ENCODE measurements around the gene CCND3. TPM values are rescaled to one million over a fixed set of nuclear protein-coding genes. Genes with fewer than 3 reads are reported as not detected.

CCND3 gene
- total RNA-seq, 4 donors from 2014 or later: 38.1 to 142 (median 46.5) TPM

DNA sequence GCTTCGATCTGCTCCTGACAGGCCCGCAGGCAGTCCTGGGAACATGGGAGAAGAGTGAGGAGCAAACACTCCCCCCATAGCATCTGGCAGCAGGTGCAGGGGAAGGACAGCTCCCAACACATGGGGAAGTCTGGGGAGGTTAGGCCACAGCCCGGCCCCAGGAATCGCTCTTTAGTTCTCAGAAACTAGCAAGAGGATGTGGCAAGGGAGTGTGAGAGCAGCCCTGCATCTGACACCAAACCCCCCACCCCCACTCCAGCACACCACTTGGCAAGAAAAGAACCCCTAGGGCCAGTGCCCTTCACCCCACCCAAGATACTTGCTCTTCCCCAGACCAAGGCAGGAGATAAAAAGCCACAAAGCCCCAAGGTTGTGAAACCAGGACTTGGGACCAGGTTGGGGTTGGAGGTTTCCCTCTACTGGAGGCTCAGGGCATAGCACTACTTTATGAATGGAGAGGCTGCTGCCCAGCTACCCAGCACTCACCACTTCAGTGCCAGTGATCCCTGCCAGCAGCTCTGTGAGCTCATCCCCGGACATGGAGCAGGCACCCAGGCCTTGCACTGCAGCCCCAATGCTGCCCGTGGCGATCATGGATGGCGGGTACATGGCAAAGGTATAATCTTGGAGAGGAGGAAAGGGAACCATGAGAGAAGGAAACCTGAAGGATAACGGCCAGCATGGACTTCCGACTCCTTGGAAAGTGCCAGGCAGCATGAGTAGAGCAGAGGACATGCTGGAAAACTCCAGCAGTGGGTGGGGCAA, 5.4 kb downstream of the CCND3 start:
- Histone ChIP-seq H3K27me3 (no peaks in the 10 kb centered on the region), H3K27ac (peak overlapping the region in 3 of 4 donors; percentile 4 to 31 (median 26)), H3K36me3 (peaks cover 18 to 63% (median 29%) of the 10 kb centered on the region in 3 donors), H3K4me1 (peaks cover 44 to 58% (median 48%) of the 10 kb centered on the region in 3 donors), H3K9me3 (no peaks in the 10 kb centered on the region), H3K4me3 (no peak overlapping the region)
- TF ChIP-seq, protein P1, sequence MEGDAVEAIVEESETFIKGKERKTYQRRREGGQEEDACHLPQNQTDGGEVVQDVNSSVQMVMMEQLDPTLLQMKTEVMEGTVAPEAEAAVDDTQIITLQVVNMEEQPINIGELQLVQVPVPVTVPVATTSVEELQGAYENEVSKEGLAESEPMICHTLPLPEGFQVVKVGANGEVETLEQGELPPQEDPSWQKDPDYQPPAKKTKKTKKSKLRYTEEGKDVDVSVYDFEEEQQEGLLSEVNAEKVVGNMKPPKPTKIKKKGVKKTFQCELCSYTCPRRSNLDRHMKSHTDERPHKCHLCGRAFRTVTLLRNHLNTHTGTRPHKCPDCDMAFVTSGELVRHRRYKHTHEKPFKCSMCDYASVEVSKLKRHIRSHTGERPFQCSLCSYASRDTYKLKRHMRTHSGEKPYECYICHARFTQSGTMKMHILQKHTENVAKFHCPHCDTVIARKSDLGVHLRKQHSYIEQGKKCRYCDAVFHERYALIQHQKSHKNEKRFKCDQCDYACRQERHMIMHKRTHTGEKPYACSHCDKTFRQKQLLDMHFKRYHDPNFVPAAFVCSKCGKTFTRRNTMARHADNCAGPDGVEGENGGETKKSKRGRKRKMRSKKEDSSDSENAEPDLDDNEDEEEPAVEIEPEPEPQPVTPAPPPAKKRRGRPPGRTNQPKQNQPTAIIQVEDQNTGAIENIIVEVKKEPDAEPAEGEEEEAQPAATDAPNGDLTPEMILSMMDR (IDR thresholded peaks at IDR 0.05): peak; percentile 68 to 87 (median 75)
- no peak for TF ChIP-seq POLR2A (IDR thresholded peaks at IDR 0.05)
- DNase-seq: no peak
- WGBS, 2 donors: 10 to 33% methylated on average over 2 to 8 of the region's 10 CpGs
- intact Hi-C loops (cut with DNase I): loop anchor here (5.0 kb wide), 1 partner anchor 106 kb away; no protein-coding TSS in a partner anchor

DNA sequence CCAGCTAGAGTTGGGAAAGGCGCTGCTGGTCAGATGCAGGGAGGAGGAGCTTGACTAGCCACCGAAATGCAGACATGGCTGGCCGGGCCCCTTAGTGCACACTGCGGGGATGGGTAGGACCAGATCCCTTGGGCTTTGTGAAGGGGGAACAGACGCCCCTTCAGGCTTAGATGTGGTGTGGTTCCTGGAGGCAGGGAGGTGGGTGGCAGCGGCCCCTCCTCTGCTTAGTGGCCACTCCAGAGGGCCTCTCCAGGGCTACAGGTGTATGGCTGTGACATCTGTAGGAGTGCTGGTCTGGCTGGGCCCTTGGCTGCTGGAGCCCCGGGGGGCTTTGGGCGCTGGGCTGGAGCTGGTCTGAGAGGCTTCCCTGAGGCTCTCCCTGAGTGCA, 5.9 kb downstream of the CCND3 start:
- no peak overlapping the region for H3K4me3 ChIP-seq
- peaks cover 44 to 53% (median 47%) of the 10 kb centered on the region in 3 donors for H3K4me1 ChIP-seq
- H3K27me3 ChIP-seq: no peaks in the 10 kb centered on the region
- TF ChIP-seq, protein P1 (IDR thresholded peaks at IDR 0.05): no peak
- TF ChIP-seq POLR2A (IDR thresholded peaks at IDR 0.05): no peak
- no peak for DNase-seq
- 60 to 81% methylated on average over 1 to 4 of the region's 8 CpGs for WGBS, 2 donors
- peaks cover 20 to 69% (median 34%) of the 10 kb centered on the region in 3 donors for H3K36me3 ChIP-seq
- intact Hi-C loops (cut with DNase I): loop anchor here (5.0 kb wide), 1 partner anchor 107 kb away; no protein-coding TSS in a partner anchor
- H3K9me3 ChIP-seq: no peaks in the 10 kb centered on the region
- H3K27ac ChIP-seq: peak overlapping the region in 3 of 4 donors; percentile 4 to 31 (median 26)

DNA sequence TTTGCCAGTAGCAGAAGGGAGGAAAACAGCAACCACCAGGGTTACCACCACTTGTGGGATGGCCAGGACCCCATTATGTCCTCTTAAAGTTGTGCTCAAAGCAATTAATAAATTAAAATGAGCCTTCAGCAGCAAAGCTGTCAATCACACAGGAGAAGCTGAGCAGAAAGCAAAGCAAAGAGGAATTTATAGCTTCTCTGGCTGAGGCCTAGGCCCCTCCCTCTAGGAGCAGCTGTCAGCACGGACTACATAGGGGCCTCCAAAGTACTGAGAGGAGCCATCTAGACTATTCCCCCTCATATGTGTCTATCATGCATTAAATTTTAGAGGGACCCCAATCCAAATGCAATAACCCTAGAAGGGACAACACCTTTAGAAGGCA, 6.4 kb downstream of the CCND3 start:
- Histone ChIP-seq H3K36me3 (peaks cover 20 to 74% (median 39%) of the 10 kb centered on the region in 3 donors), H3K27me3 (no peaks in the 10 kb centered on the region), H3K4me1 (peaks cover 39 to 48% (median 42%) of the 10 kb centered on the region in 3 donors), H3K9me3 (no peaks in the 10 kb centered on the region), H3K27ac (peak overlapping the region in 1 of 4 donors; percentile 31), H3K4me3 (no peak overlapping the region)
- TF ChIP-seq, protein P1 (IDR thresholded peaks at IDR 0.05): no peak
- no peak for TF ChIP-seq POLR2A (IDR thresholded peaks at IDR 0.05)
- DNase-seq: no peak
- intact Hi-C loops (cut with DNase I): loop anchor here (5.0 kb wide), 1 partner anchor 107 kb away; no protein-coding TSS in a partner anchor
- 57 to 67% methylated on average over 1 of the region's 1 CpG for WGBS, 2 donors

DNA sequence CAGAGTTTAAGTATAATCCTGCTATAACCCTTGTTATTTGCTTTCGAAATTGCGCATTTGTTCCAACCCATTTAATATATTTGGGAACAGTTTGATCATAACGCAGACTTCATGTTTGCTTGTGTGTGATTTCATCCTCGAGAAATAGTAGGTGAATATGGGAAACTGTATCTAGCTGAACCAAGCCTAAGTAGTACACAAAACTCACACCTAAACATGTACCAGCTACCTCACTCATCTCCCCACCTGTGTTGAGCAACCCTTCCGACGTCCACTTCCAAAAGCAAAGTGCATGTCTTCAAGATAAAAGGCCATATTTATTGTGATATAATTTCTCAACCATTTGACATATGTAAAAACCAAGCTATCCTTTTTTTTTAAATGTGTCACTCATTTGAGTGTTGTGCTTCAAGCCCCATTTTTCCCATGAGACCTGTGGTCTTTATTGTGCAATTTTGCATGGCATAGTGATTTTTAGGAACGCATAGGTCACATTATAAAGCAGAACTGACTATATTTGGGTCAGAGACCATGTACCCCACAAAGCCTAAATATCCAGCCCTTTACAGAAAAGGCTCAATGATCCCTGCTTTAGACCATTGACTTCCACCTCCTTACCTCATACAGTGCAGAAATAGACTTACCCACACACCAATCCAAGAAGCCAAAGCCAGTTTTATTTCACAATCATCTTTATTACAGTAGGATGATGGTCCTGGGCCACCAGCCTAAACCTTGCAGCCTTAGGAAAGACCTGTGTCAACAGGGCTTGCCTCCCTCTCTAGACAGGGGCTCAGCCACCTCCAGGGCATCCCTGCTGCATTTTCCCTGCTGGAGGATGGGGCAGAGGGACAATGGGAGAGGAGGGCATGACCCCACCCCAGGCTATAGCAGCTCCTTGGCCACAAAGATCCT, 7.1 kb downstream of the CCND3 start:
- 70 to 80% methylated on average over 7 of the region's 7 CpGs for WGBS, 2 donors
- H3K36me3 ChIP-seq: peaks cover 20 to 80% (median 42%) of the 10 kb centered on the region in 3 donors
- H3K4me3 ChIP-seq: no peak overlapping the region
- H3K27me3 ChIP-seq: no peaks in the 10 kb centered on the region
- peaks cover 33 to 41% (median 36%) of the 10 kb centered on the region in 3 donors for H3K4me1 ChIP-seq
- H3K27ac ChIP-seq: no peak overlapping the region
- no peak for TF ChIP-seq POLR2A (IDR thresholded peaks at IDR 0.05)
- TF ChIP-seq, protein P1 (IDR thresholded peaks at IDR 0.05): no peak
- intact Hi-C loops (cut with DNase I): loop anchor here (5.0 kb wide), 1 partner anchor 108 kb away; no protein-coding TSS in a partner anchor
- no peaks in the 10 kb centered on the region for H3K9me3 ChIP-seq
- DNase-seq: no peak

All from esophagus squamous epithelium (tissue), 5 donors.